SH-SY5Y (cell line): Measurements from ENCODE around the gene TMEM202.

Experiments
- GATA2 ChIP-seq: IDR thresholded peaks from 2 replicates; pipeline ENCODE4 v1.6.1; 2011; ENCODE audit warnings: mild to moderate bottlenecking, low read depth, low read length
- GATA3 ChIP-seq: IDR thresholded peaks from 2 replicates; pipeline ENCODE4 v1.6.1; 2011; ENCODE audit warnings: low read depth, mild to moderate bottlenecking, low read length, moderate library complexity

- no peak for TF ChIP-seq GATA2
- TF ChIP-seq GATA3, result no peak
These were observed 47.3 kb downstream of the TMEM202 start for GRCh38 chr15:72445426-72445825.
